PC-9 (cell line): ENCODE data around the gene ARHGAP10.

Experiments
- CTCF ChIP-seq: fragments of 200-600 bp; sonication (generic); conservative IDR thresholded peaks from 2 replicates; pipeline ENCODE4 v1.6.1; 2017; ENCODE audit warnings: mixed run types, antibody characterized with exemption, mild to moderate bottlenecking, moderate library complexity
- EZH2 ChIP-seq: fragments of 200-600 bp; sonication (generic); IDR thresholded peaks from 2 replicates; pipeline ENCODE4 v1.8.0; 2017; ENCODE audit warnings: antibody characterized with exemption, low read depth

GRCh38 chr4:147821555-147821954, 89.7 kb downstream of the ARHGAP10 start:
- no peak for TF ChIP-seq CTCF
- TF ChIP-seq EZH2: no peak
